GM18873 (cell line): ENCODE results near the gene TIMM22.
"Not testable (repeated sequence)": the region's sequence is repeated elsewhere in the genome, so short reads cannot be mapped to it uniquely, and the experiment has no call there.

ENCODE experiments used
- ATAC-seq: cut with Tn5 transposase; IDR thresholded peaks from one replicate; pipeline ENCODE4 v1.9.1; 2021; ENCODE audit warnings: mild to moderate bottlenecking, moderate library complexity, moderate number of reproducible peaks; ENCODE audit not compliant: unreplicated experiment, low FRiP score

The TIMM22 gene

GRCh38 chr17:1036171-1036844 is 39.4 kb downstream of the TIMM22 start:
- no peak for ATAC-seq

GRCh38 chr17:1036845-1037237 is 39.9 kb downstream of the TIMM22 start:
- ATAC-seq = no peak

- no peak for ATAC-seq
Measured at GRCh38 chr17:1037238-1037879, 40.4 kb downstream of the TIMM22 start.

GRCh38 chr17:1038459-1039122 is 41.7 kb downstream of the TIMM22 start:
- no peak for ATAC-seq

- no peak for ATAC-seq
Measured at GRCh38 chr17:1039123-1039507, 42.2 kb downstream of the TIMM22 start.

- ATAC-seq = no peak
Measured at GRCh38 chr17:1039511-1040215, 42.7 kb downstream of the TIMM22 start.

- ATAC-seq = no peak
Measured at GRCh38 chr17:1040216-1040600, 43.3 kb downstream of the TIMM22 start.

GRCh38 chr17:1041746-1042145 is 44.8 kb downstream of the TIMM22 start:
- ATAC-seq = no peak

- no peak for ATAC-seq
Measured at GRCh38 chr17:1042486-1042885, 45.6 kb downstream of the TIMM22 start.

GRCh38 chr17:1043601-1044251 is 46.8 kb downstream of the TIMM22 start:
- ATAC-seq = no peak

GRCh38 chr17:1044387-1045009 is 47.6 kb downstream of the TIMM22 start:
- ATAC-seq = not testable (repeated sequence)

- no peak for ATAC-seq
Measured at GRCh38 chr17:1045456-1045855, 48.5 kb downstream of the TIMM22 start.

- no peak for ATAC-seq
Measured at GRCh38 chr17:1047177-1047878, 50.4 kb downstream of the TIMM22 start.

- no peak for ATAC-seq
Measured at GRCh38 chr17:1047879-1048470, 51.0 kb downstream of the TIMM22 start.

GRCh38 chr17:1048516-1049115 is 51.7 kb downstream of the TIMM22 start:
- ATAC-seq = not testable (repeated sequence)

- no peak for ATAC-seq
Measured at GRCh38 chr17:1049446-1050225, 52.7 kb downstream of the TIMM22 start.

- ATAC-seq = no peak
Measured at GRCh38 chr17:1050246-1050995, 53.5 kb downstream of the TIMM22 start.
